NCI-H1694 treated with DMSO at 0.1 percent for 48 hours (cell line): ENCODE measurements around the gene GPRIN1.

Source experiments
- DNase-seq: peaks from one replicate; lab custom pipeline; 2025; lab: John Stamatoyannopoulos, UW

Gene GPRIN1

DNA sequence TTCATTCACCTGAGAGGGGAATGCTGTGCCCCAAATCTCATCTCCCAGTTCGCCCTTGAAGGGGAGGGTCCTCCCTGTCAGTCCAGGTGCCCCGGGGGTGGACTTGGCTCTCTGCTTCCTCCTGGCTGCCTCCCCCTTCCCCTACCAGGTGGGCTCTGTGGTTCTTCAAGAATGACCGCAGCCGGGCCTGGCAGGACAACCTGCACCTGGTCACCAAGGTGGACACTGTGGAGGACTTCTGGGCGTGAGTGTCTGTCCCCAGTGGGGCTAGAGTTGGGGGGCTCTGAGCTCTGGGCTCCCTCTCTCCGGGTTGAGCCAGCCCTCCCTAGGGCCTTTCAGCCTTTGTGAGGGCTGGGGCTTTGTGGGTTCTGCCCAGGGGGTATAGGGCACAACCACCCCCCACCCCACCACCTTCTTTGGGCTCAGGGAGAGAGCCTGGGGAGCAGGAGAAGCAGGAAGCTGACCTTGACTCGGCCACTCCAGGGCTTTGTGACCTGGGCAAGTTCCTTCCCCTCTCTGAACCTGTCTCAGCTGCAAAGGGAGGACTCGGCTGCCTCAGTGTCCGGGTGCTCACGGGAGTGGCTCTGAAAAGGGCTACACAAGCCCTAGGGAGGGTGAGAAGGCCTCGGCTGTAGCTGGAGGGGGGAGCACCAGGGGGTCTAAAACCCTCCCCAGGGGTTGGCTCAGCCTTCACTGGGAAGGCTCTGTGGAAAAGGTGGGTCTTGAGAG lies 33.7 kb upstream of the GPRIN1 start:
- no peak for DNase-seq

DNA sequence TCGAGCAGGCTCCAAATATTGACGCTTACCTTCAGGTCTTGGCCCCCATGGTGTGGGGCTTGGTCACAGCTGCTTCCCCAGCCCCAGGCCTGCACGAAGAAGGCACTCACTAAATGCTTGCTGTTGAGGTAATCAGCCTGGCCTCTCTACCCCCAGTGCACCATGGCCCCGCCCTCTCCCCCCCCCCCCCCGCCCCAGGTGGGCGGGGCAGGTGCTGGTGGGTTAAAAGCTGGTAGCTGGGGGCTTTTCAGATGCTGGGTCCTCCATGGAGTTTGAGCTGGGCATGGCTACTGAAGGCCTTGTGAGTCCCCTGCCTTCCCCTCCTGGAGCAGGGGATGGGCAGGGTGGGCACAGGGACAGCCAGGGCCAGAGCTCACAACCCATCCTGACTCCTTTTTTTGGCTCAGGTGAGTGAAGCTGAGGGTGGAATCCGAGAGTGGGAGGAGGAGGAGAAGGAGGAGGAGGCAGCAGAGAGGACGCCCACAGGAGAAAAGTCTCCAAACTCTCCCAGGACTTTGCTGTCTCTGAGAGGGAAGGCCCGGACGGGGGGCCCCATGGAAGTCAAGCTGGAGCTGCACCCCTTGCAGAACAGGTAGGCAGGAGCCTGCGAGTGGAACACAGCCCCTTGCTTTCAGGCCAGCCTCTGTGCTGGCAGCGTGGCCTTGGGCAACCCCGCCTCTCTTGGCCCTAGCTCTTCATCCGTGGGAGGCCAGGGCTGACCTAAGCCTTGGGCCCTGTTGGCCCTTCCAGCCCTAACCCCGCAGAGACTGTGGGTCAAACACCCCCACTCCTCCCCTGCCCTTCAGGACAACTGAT lies 32.9 kb upstream of the GPRIN1 start:
- no peak for DNase-seq

DNA sequence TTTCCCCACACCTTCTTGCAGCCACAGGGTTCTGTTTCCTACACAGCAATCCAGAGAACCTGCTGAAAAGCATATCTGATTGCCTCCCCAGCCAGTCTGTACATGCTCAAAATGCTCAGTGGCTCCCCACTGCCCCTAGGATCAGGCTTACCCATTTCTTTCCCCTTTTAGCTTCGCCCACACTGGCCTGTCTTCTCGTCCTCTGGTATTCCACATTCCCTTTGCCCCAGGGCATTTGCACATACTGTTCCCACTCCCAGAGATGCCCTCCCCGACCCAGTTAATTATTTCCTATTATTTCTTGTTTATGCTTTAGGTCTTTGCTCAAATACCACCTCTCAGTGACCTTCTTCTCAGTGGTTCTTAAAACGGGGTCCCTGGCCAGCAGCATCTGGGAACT lies 30.7 kb upstream of the GPRIN1 start:
- no peak for DNase-seq

DNA sequence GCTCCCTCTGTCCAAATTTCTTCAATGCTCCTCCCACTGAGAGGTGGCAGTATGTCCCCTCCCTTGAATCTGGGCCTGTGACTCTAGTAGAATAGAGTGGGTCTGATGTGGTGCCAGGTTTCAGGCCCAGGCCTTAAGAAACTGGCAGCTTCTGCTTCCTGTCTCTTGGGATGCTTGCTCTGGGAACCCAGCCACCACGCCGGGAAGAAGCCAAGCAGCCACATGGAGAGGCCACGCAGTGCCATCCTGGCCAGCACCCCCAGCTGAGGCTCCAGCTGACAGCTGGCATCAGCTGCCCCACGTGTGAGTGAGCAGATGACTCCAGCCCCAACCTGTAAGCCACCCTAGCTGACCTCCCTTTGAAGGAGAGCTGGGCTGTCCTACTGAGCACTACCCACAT lies 30.0 kb upstream of the GPRIN1 start:
- peak; percentile 78 for DNase-seq

DNA sequence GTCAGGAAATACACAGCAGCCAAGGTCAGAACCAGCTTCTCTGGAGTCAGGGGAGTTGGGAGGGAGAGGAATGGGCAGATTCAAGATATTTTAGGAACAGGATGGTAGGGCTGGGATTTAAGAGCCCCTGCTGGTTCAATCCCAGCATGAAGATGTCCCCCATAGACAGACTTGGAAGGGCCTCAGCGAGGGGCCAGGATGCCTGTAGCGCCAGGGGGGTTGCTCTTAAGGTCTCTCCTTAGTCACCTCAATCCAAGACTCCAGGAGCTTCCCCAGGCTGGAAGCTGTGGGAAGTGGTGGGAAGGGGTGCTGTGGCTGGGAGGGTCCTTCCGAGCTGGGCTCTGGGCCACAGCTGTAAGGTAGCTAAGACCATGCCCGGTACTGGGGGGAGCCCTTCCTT lies 29.3 kb upstream of the GPRIN1 start:
- no peak for DNase-seq

DNA sequence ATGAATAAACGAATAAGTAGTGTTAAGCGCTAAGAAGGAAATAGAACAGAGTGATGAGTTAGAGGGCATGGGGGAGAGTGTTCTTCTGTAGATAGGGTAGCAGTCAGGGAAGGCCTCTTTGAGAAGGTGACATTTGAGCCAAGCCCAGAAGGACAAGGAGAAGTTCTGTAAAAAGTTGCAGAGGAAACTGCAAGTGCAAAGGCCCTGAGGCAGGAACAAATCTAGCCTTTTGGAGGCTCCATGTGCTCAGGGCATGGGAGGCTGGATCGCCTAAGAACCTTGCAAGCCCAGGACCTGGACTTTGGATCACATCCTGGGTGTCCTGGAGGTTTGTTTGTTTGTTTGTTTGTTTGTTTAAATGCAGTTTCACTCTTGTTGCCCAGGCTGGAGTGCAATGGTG lies 28.5 kb upstream of the GPRIN1 start:
- DNase-seq: no peak

DNA sequence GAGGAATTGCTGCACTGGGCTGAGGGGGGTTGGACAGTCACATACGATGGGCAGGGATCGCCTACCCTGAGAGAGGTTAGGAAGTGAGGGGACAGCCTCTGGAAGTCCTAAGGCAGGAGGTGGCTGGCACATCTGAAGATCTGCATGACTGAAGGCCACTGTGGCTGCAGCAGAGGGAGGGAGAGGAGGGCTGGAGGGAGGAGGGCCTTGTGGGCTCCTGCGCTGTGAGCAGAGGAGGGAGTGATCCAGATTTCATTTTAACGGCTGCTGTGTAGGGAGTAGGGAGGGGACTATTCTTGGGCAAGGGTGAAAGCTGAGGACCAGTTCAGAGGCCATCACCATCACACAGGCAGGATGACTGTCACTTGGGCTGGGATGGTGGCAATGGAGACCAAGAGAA lies 27.6 kb upstream of the GPRIN1 start:
- DNase-seq: no peak

DNA sequence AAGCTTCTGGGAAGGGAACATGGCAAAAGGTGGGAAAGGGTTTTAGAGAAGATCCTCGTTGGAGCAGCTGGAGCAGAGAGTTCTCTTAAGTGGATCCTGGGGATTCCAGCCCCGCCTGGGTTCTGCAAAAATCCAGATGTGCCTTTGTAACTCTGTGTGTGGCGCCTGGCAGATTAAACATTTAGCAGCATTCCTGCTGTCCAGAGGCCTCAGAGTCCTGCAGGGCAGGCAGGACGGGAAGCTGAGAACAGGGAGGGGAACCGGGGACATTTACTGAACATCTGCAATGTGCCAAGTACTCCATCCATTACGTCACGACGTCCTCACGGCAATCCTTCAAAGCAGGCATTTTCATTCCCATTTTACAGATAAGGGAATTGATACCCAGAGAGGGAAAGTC lies 26.5 kb upstream of the GPRIN1 start:
- DNase-seq: no peak

DNA sequence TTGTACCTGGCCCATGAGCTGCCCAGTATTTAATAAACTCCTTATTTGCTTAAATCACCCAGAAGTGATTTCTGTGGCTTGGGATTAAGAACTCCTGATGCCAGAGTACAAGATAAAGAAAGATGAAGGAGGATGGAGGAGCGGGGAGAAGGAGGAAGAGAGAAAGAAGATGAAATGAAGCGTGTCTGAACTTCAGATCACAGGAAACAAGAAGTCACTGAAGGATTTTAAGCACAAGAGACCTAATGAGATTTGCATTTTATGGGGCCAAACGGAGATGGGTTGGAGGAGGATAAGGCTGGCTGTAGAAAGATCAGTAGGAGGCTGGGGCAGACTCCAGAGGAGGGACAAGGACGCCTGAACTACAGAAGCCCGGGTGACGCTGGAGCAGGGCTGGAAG lies 23.6 kb upstream of the GPRIN1 start:
- no peak for DNase-seq

DNA sequence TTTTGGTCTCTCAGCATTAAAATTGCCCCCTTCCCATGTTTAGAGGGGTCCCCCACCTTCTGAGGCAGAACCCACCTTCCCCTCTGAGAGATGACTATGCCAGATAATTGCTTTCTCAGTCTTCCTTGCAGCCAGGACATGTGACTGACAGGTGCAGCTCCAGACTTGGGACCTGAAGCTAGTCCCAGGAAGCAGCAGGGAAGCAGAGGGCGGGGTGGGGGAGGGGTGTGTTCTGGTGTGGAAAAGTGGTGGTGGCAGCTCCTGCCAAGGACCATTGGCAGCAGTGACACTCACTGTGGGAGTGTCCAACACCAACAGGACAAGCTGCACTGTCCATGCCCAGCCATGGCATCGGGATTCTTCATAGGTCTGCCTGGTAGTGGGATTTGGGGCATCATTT lies 22.8 kb upstream of the GPRIN1 start:
- DNase-seq: no peak

DNA sequence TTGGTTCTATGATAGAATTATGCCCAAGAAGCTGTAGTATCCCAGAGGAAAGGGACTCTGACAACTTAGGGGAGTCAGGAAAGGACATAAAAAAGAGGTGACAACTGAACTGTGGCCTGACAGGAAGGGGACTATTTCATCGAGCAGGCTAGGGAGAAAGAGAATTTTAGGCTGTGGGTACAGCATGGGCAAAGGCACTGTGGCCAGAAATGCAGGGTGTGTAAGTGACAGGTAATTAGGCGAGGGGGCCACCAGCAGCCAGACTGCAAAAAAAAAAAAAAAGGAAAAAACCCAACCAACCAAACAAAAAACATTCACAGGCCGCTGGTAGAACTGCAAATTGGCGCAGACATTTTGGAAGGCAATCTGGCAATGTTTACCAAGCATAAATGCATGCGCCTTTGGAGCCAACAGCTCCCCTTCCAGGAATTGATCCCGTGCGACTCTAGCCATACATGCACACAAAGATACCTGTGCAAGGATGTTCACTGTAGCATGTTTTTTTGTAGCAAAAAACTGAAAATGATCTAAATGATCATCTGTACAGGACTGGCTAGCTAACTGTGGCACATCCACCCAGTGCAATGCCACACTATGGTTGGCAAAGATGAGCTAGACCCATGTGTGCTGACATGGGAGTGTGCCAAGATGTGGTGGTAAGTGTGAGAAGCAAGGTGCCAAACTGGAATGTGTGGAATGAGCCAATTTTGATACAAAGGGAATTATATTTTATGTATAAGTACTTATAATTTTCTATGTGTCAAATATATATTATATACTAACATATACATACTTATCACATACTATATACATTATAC lies 21.6 kb upstream of the GPRIN1 start:
- DNase-seq: peak; percentile 85

DNA sequence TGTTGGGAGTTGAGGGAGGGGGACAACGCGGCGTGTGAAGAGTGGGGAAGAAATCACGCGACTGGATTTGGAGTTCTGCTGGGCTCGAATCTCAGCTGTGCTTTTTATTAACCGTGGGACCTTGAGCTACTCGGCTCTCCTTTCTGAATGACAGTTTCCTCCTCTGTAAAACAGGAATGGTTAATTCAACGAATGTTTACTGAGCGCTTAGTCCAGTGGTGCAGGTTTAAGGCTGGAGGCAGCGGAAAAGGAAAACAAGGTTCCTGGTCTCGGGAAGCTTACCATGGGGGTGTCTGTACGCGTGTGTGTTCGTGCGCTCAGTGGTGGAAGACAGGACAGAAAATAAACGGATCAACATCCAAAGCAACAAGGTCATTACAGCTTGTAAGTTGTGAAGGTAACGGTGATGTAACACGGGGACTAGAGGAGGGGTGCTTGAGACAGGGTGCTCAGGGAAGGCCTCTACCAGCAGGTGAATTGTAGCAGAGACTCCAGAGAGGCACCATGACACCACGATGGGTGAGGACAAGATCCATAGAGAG lies 20.8 kb upstream of the GPRIN1 start:
- peak; percentile 30 for DNase-seq

DNA sequence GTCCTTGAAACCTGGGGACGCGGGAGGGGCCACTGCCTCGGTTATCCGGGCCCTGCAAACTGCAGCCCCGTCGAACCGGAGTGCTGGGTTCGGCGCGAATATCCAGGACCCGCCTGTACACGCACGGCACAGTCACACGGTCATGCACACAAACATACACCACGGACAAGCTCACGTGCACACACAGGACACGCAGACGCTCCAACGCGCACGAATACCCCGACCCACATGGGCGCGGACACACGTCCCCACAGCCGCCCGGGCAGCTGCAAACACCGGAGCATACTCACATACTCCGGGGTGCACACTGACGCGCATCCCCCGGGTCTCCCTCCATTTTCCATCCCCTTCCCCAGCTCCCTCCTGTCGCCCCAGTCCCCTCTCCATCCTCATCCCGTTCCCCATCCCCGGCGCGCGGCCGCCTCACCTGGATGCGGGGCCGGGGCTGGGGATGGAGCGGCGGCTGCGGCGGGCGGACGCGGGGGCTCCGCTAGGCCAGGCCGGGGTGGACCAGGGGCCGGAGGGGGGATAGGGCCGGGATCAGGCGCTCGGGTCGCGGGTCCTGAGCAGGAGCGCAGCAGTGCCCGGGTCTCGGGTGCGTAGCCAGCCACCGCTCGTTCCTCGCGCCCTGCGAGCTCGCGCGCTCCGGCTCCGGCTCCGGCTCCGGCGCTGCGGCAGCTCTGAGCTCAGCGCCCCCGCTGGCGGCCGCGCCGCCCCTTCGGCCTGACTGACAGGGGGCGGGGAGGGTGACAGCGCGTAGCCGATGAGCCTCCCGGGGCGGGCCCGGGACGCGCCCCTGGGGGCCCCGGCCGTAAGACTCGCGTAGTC lies 20.1 kb upstream of the GPRIN1 start, which contains the start of the genes EIF4E1B and SNCB:
Gene EIF4E1B, plus strand, starts transcription at position 823 of the 828 bp plus-strand sequence. CDS start 12,113 bp downstream, outside the sequence.
Gene SNCB, minus strand, starts transcription at position 682 of the 828 bp plus-strand sequence. CDS start 880 bp downstream, outside the sequence.
- no peak for DNase-seq

DNA sequence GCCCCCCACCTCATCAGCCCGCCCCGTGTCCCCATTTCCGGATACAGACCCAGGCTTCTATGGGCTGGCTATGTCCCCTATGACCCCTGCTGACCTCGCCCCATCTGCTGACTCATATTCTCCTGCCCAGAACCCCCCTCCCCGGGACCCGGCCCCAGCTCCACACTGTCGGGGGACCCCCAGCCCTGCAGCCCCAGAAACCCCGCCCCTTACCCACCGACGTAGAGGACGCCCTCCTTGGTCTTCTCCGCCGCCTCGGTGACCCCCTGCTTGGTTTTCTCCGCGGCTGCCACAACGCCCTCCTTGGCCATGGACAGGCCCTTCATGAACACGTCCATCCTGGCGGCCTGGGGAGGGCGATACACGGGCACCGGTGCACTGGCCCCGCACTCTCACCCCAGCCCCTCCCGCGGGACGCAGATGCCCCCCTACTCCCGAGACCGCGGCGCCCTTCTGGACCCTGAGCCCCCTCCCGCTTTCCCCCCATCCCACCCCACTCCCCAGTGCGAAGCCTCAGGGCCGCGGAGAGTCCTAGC lies 19.4 kb upstream of the GPRIN1 start:
- DNase-seq: no peak

DNA sequence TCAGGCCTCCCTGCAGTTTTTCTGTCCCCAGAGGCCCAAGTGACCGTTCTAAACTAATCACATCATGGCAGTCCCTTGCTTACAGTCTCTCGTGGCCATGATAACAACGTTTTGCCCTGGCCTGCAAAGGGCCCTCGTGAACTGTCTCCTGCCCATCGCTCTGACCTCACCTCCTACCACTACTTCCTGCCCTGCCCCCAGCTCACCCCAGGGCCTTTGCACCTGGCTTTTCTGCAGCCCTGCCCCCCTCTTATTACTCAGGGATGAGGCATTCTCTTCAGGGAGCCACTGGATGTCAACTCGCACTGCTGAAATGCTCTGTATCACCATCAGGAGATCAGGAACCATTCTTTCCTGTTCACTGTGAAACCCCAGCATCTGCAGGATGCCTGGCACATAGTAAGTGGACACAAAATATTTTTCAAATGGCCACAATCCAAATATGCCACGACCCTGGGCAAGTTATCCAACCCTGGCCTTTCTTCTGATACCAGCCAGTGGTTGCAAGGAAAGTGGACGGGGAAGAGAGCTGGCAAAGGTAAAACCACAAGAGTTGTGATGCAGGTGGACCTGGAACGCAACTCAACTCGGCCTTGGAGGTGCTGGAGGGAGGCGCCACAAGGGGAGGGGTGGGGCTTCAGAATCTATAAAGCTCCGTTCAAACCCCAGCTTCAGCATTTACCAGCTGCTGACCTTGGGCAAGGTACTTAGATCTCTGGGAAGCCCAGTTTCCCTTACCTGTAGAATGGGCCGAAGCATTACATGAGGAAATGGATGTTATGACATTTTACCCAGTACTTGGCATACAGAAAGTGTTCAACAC lies 18.7 kb upstream of the GPRIN1 start:
- DNase-seq: no peak

DNA sequence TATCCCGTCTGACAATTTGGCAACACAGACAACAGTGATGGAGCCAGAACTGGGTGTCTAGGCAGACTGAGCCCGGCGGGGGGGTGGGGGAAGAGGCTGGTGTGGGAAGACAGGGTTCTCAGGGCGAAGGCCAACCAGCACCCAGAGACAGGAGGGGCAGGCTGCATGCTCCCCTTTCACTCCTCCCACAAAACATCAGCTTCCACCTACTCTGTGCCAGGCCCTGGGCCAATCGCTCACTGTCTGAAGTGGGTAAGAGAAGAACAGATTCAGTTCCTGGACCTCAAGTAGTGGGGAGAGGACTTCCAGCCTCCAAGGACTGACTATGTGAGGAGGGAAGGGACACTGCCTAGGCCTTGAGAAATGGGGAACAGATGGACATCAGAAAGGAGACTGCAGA lies 17.6 kb upstream of the GPRIN1 start:
- DNase-seq: no peak

DNA sequence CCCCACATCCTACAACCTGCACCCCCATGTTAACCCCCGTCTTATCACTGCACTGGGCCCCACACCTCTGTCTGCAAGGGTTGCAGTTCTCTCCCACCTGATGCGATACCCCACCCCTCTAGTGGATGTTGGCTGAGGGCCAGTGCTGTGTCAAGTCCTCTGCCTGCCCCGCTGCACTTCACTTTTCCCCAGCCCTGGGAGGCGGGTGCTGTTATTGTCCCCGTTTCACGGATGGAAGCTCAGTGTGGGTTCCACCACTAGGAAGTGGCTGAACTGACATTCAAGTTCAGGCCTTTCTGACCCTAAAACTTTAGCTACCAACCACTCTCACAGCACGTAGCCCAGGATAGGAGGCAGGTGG lies 16.9 kb upstream of the GPRIN1 start:
- DNase-seq: no peak

DNA sequence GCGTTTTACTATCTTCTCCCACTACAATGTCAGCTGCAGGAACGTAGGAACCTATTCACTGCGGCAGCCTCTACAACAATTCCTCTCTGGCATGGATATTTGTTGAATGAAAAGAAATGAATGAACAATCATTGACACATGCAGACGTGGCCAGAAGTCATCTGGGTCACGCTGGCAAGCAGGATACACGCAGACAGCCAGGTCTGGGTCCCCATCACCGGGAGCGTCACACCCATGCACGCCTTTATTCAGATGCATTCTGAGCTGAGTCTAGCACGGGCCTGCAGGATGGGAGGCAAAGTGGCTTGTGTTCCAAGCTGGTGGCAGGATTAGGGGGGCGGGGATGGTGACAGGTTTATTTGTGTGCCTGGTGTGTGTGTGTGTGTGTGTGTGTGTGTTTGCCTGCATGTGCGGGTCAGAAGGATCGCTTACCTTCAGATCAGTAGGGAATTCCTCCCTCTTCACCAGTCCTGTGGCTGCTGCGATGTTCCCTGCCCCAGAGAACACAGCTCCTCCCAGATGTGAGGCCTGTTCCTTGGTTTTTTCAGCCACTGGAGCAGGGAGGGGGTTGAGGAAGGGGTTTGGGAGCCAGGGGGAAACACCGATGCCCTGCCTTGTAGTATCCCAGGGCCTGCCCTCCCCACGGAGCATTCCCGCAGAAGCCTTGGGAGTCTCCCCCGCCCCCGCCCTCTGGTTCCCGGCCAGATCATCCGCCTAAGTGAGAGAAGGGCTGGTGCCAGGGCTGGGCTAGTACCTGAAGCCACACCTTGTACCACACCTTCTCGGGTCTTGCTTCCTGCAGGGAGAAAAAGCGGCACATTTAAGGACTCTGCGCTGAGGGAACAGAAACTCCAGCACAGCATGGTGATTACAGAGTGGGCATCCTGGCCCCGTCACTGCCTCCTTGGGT lies 16.3 kb upstream of the GPRIN1 start:
- DNase-seq: no peak

DNA sequence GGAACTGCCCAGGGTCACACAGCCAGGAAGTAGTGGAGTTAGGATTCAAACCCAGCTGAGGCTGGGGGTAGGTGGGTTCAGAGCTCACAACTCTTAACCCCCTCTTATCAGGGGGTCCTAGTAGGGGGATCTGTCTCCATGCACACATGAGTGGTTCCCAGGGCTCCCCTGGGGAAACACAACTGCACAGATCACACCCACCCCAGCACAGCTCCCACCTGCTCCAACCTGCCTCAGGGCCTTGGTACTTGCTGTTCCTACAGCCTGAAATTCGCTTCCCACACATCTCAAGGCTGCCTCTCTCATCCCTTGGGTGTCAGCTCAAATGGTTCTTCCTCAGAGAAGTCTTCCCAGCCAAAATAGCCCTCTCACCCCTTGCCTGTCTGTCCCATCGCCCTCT lies 15.6 kb upstream of the GPRIN1 start:
- no peak for DNase-seq
